Ishikawa (cell line): ENCODE data around the gene ORAI1.

ENCODE experiments used
- CEBPB ChIP-seq: IDR thresholded peaks from 2 replicates; pipeline ENCODE4 v1.6.1; 2012
- EGR1 ChIP-seq: IDR thresholded peaks from 2 replicates; pipeline ENCODE4 v1.6.1; 2012
- EP300 ChIP-seq: IDR thresholded peaks from 2 replicates; pipeline ENCODE4 v1.6.1; 2012; ENCODE audit warnings: borderline replicate concordance
- YY1 ChIP-seq: IDR thresholded peaks from 2 replicates; pipeline ENCODE4 v1.6.1; 2012; ENCODE audit warnings: low read depth
- TF ChIP-seq, protein P1 (sequence below): IDR thresholded peaks from 2 replicates; pipeline ENCODE4 v1.6.1; 2012; ENCODE audit warnings: low read depth, mild to moderate bottlenecking

DNA sequence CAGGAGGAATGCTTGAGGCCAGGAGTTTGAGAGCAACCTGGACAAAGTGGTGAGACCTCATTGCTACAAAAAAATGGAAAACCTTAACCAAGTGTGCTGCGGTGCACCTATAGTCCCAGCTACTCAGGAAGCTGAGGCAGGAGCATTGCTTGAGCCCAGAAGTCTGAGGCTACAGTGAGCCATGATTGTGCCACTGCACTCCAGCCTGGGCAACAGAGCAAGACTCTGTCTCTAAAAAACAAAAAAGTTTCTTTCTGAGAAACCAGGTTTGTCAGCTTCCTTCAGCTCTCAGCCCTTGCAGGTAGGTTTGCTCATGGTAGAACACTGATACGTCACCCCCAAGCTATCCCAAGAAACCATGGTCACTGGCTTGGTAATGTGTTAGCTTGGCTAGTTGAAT is 63.1 kb downstream of the ORAI1 start:
- TF ChIP-seq YY1, result no peak
- no peak for TF ChIP-seq EP300
- TF ChIP-seq CEBPB, result no peak
- no peak for TF ChIP-seq EGR1
- TF ChIP-seq, protein P1, sequence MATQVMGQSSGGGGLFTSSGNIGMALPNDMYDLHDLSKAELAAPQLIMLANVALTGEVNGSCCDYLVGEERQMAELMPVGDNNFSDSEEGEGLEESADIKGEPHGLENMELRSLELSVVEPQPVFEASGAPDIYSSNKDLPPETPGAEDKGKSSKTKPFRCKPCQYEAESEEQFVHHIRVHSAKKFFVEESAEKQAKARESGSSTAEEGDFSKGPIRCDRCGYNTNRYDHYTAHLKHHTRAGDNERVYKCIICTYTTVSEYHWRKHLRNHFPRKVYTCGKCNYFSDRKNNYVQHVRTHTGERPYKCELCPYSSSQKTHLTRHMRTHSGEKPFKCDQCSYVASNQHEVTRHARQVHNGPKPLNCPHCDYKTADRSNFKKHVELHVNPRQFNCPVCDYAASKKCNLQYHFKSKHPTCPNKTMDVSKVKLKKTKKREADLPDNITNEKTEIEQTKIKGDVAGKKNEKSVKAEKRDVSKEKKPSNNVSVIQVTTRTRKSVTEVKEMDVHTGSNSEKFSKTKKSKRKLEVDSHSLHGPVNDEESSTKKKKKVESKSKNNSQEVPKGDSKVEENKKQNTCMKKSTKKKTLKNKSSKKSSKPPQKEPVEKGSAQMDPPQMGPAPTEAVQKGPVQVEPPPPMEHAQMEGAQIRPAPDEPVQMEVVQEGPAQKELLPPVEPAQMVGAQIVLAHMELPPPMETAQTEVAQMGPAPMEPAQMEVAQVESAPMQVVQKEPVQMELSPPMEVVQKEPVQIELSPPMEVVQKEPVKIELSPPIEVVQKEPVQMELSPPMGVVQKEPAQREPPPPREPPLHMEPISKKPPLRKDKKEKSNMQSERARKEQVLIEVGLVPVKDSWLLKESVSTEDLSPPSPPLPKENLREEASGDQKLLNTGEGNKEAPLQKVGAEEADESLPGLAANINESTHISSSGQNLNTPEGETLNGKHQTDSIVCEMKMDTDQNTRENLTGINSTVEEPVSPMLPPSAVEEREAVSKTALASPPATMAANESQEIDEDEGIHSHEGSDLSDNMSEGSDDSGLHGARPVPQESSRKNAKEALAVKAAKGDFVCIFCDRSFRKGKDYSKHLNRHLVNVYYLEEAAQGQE, result no peak
